ENCODE results near the gene CASS4. TPM values are rescaled to one million over a fixed set of nuclear protein-coding genes. Genes with fewer than 3 reads are reported as not detected.

The CASS4 gene
- total and polyA plus RNA-seq, 2 donors (not counting 3 experiments of a cell fraction or from before 2014, with no cell fraction given): not detected

DNA sequence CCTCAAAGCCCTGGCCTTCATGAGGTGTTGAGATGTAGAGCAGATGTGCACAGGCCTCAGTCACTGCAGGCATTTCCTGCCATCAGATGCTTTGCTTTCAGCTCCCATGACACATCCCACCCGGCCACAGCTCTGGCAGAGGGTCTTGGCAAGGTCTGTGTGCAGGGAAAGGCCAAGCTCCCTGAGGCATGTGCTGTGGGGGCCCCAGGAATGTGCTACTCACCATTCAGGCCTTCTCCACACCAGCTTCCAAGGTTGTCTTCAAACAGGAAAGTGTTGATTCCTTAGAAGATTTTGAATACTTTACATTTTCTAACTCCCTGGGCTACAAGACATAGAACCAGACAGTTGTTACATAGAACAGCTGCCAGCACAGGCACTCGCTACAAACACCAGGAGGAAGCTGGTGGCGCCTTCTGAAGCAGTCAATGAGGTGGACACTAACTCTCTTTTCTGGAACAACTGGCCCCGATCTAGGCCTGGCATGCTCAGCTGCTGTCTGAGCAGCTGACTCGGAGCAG lies 27.8 kb downstream of the CASS4 start:
- no peaks in the 10 kb centered on the region for H3K9me3 ChIP-seq (replicated peaks; ENCODE audit: control insufficient read depth, insufficient read depth, low read length)
- H3K79me2 ChIP-seq (ENCODE audit: control insufficient read depth, insufficient read depth, low read length): no peaks in the 10 kb centered on the region
- H3K36me3 ChIP-seq (ENCODE audit: control insufficient read depth in 2 of 2, extremely low read depth in 1 of 2, insufficient read depth in 2 of 2, low read length in 2 of 2): no peaks in the 10 kb centered on the region
- DNase-seq (ENCODE audit: low read depth, low spot score) (peak; percentile 23), FAIRE-seq (no peak)
- TF ChIP-seq POLR2AphosphoS5 (IDR thresholded peaks at IDR 0.05; ENCODE audit: insufficient read depth, low read depth, low read length) (no peak), GATA2 (IDR thresholded peaks at IDR 0.05; ENCODE audit: insufficient read depth, insufficient read length, low read depth, low read length) (no peak), MYC (IDR thresholded peaks at IDR 0.05; ENCODE audit: low read depth, low read length) (no peak), POLR2A (IDR thresholded peaks at IDR 0.05; ENCODE audit: low read depth, low read length) (no peak), JUN (IDR thresholded peaks at IDR 0.05; ENCODE audit: borderline replicate concordance, insufficient read depth, insufficient read length, low read depth) (no peak), CTCF (IDR thresholded peaks at IDR 0.05; ENCODE audit: extremely low read depth in 1 of 2, insufficient read depth in 1 of 2, low read depth in 1 of 2, low read length in 2 of 2) (no peak), MAX (IDR thresholded peaks at IDR 0.05; ENCODE audit: insufficient read depth, insufficient read length) (no peak), FOS (IDR thresholded peaks at IDR 0.05; ENCODE audit: borderline replicate concordance, insufficient read depth, low read length) (no peak), EZH2 (IDR thresholded peaks at IDR 0.05; ENCODE audit: borderline replicate concordance, low read depth, low read length, severe bottlenecking) (no peak)
- H3K27me3 ChIP-seq (ENCODE audit: control insufficient read depth in 2 of 2, insufficient read depth in 2 of 2, low read length in 2 of 2): peaks cover 4 to 13% of the 10 kb centered on the region in 2 experiments
- no peaks in the 10 kb centered on the region for H3K9me1 ChIP-seq (replicated peaks; ENCODE audit: control insufficient read depth, extremely low read depth, insufficient read depth, low read length)
- H3K9ac ChIP-seq (replicated peaks; ENCODE audit: extremely low read depth, insufficient read depth, low read length): no peak overlapping the region
- H3K27ac ChIP-seq (ENCODE audit: insufficient read depth, low read depth, low read length): no peak overlapping the region
- no TSS peak for BruUV-seq (replicated peaks)
- ChIA-PET CTCF (interaction anchor here (0.6 kb wide), 1 partner anchor 31 kb away, joined by 3 read pairs; no protein-coding TSS in a partner anchor), POLR2A (no interaction called here)
- H3K4me2 ChIP-seq (ENCODE audit: insufficient read depth, low read length): no peak overlapping the region
- H2AFZ ChIP-seq (ENCODE audit: low read depth, low read length): no peak overlapping the region
- dilution Hi-C loops (cut with MboI; ENCODE audit: extremely low pct_ligation_motif_present, low sequenced_read_pairs) (no loop called here), intact Hi-C loops (cut with micrococcal nuclease) (no loop called here)
- H4K20me1 ChIP-seq (replicated peaks; ENCODE audit: control insufficient read depth, extremely low read depth, insufficient read depth, low read length): no peaks in the 10 kb centered on the region
- H3K4me3 ChIP-seq (replicated peaks in 1 of 3; ENCODE audit: insufficient read depth in 1 of 3, low read depth in 1 of 3, low read length in 3 of 3): no peak overlapping the region
- no peaks in the 10 kb centered on the region for H3K4me1 ChIP-seq (ENCODE audit: control insufficient read depth, extremely low read depth, insufficient read depth, low read length)
